Esophagus muscularis mucosa (tissue), 3 donors: ENCODE measurements around the gene DDX4.

ENCODE experiments used
- CTCF ChIP-seq, 3 experiments: fragments of 200-600 bp in 2 of 3; fragments of 450-650 bp in 1 of 3; sonication (generic) in 2 of 3; IDR thresholded peaks; one replicate each; pipeline ENCODE4 v1.5.1; 2017 to 2019; ENCODE audit warnings: antibody characterized with exemption in 3 of 3, mild to moderate bottlenecking in 2 of 3, moderate library complexity in 1 of 3
- EP300 ChIP-seq: sonication (generic); formaldehyde crosslinking; IDR thresholded peaks from one replicate; pipeline ENCODE4 v1.6.1; 2017; ENCODE audit warnings: antibody characterized with exemption

DNA sequence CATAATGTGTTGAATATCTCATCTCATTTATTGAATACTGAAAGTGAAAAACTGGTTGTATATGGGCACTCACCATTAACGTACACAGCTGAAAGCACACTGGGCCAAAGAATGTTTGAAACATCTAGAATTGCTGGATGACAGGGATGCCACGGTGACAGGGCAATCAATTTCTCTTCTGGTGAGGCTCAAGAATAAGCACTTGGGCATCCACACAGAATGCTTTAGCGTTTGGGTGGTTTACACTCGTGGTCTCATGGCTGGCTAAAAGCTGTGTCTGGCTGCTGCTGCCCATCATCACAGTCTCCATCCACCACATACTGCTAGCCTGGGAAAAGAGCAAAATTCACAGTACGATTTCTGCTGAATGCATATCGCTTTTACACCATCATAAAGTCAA lies 82.6 kb downstream of the DDX4 start:
- no peak for TF ChIP-seq EP300
- no peak for TF ChIP-seq CTCF (IDR thresholded peaks at IDR 0.05)
